Measurements from ENCODE around the gene MYL11. TPM values are rescaled to one million over a fixed set of nuclear protein-coding genes. Genes with fewer than 3 reads are reported as not detected.

Gene MYL11
- total RNA-seq, 6 donors from 2014 or later: 1.6 TPM; not detected in 5

- Histone ChIP-seq H3K36me3 (peaks cover 12 to 43% (median 36%) of the 10 kb centered on the region in 4 donors), H3K4me1 (peaks cover 23 to 28% (median 25%) of the 10 kb centered on the region in 4 donors), H3K27me3 (no peaks in the 10 kb centered on the region), H3K27ac (peak overlapping the region in 1 of 4 donors; percentile 11), H3K4me3 (no peak overlapping the region), H3K9me3 (no peaks in the 10 kb centered on the region)
- WGBS, 2 donors: 84 to 91% methylated on average over 7 of the region's 7 CpGs
- TF ChIP-seq CTCF (IDR thresholded peaks at IDR 0.05) (no peak), POLR2A (IDR thresholded peaks at IDR 0.05) (no peak), POLR2AphosphoS5 (IDR thresholded peaks at IDR 0.05) (no peak), EP300 (IDR thresholded peaks at IDR 0.05) (no peak)
- ATAC-seq (ENCODE audit: low FRiP score in 2 of 2) (no peak), DNase-seq (peak in 1 of 2 donors; percentile 1)
These were observed 25.7 kb upstream of the MYL11 start for GRCh38 chr16:30348929-30349328.

- no peak for ATAC-seq (ENCODE audit: low FRiP score in 2 of 2)
- H3K4me3 ChIP-seq: no peak overlapping the region
- H3K9me3 ChIP-seq: no peaks in the 10 kb centered on the region
- WGBS, 2 donors: 75 to 76% methylated on average over 3 of the region's 3 CpGs
- peak in 1 of 2 donors; percentile 11 for DNase-seq
- peak overlapping the region in 1 of 4 donors; percentile 11 for H3K27ac ChIP-seq
- H3K36me3 ChIP-seq: peaks cover 12 to 43% (median 36%) of the 10 kb centered on the region in 4 donors
- no peaks in the 10 kb centered on the region for H3K27me3 ChIP-seq
- peaks cover 29 to 35% (median 30%) of the 10 kb centered on the region in 4 donors for H3K4me1 ChIP-seq
- TF ChIP-seq POLR2AphosphoS5 (IDR thresholded peaks at IDR 0.05) (no peak), EP300 (IDR thresholded peaks at IDR 0.05) (no peak), POLR2A (IDR thresholded peaks at IDR 0.05) (no peak), CTCF (IDR thresholded peaks at IDR 0.05) (no peak)
These were observed 24.9 kb upstream of the MYL11 start for GRCh38 chr16:30349675-30350074.

- peaks cover 29 to 36% (median 30%) of the 10 kb centered on the region in 4 donors for H3K4me1 ChIP-seq
- H3K4me3 ChIP-seq: no peak overlapping the region
- no peaks in the 10 kb centered on the region for H3K9me3 ChIP-seq
- 73 to 86% methylated on average over 3 of the region's 3 CpGs for WGBS, 2 donors
- ATAC-seq (ENCODE audit: low FRiP score in 2 of 2): no peak
- H3K27me3 ChIP-seq: no peaks in the 10 kb centered on the region
- H3K27ac ChIP-seq: no peak overlapping the region
- no peak for TF ChIP-seq POLR2A (IDR thresholded peaks at IDR 0.05)
- no peak for TF ChIP-seq EP300 (IDR thresholded peaks at IDR 0.05)
- DNase-seq: peak in 1 of 2 donors; percentile 2
- H3K36me3 ChIP-seq: peaks cover 12 to 43% (median 36%) of the 10 kb centered on the region in 4 donors
These were observed 24.3 kb upstream of the MYL11 start for GRCh38 chr16:30350134-30350871.

GRCh38 chr16:30351001-30351441 is 23.6 kb upstream of the MYL11 start:
- WGBS, 2 donors: 93 to 100% methylated on average over 10 to 15 of the region's 15 CpGs
- TF ChIP-seq EP300 (IDR thresholded peaks at IDR 0.05) (no peak), POLR2AphosphoS5 (IDR thresholded peaks at IDR 0.05) (no peak), POLR2A (IDR thresholded peaks at IDR 0.05) (no peak), CTCF (IDR thresholded peaks at IDR 0.05) (no peak)
- H3K27me3 ChIP-seq: no peaks in the 10 kb centered on the region
- peaks cover 12 to 43% (median 36%) of the 10 kb centered on the region in 4 donors for H3K36me3 ChIP-seq
- H3K9me3 ChIP-seq: no peaks in the 10 kb centered on the region
- H3K4me1 ChIP-seq: peaks cover 33 to 41% (median 35%) of the 10 kb centered on the region in 4 donors
- H3K27ac ChIP-seq: peak overlapping the region in 1 of 4 donors; percentile 96
- no peak overlapping the region for H3K4me3 ChIP-seq
- DNase-seq: no peak
- ATAC-seq (ENCODE audit: low FRiP score in 2 of 2): no peak

- Histone ChIP-seq H3K36me3 (peaks cover 12 to 44% (median 36%) of the 10 kb centered on the region in 4 donors), H3K4me3 (no peak overlapping the region), H3K27me3 (no peaks in the 10 kb centered on the region), H3K9me3 (no peaks in the 10 kb centered on the region), H3K4me1 (peaks cover 41 to 49% (median 43%) of the 10 kb centered on the region in 4 donors), H3K27ac (peak overlapping the region; percentile 14 to 96 (median 48))
- DNase-seq: peak in 1 of 2 donors; percentile 81
- TF ChIP-seq POLR2AphosphoS5 (IDR thresholded peaks at IDR 0.05): peak in 1 of 2 donors; percentile 53
- no peak for TF ChIP-seq CTCF (IDR thresholded peaks at IDR 0.05)
- ATAC-seq (ENCODE audit: low FRiP score in 2 of 2): peak in 1 of 2 donors; percentile 20
- 72 to 75% methylated on average over 8 to 9 of the region's 11 CpGs for WGBS, 2 donors
These were observed 22.8 kb upstream of the MYL11 start for GRCh38 chr16:30351586-30352419.
